Inflammatory macrophage treated with lipopolysaccharide for 4 hours (primary cell): ENCODE results near the gene TNFSF10.
"Not testable (repeated sequence)": the region's sequence is repeated elsewhere in the genome, so short reads cannot be mapped to it uniquely, and the experiment has no call there.

Experiments
- DNase-seq: peaks from one replicate; pipeline ENCODE4 v3.0.0-alpha.2; 2020

Gene TNFSF10

DNA sequence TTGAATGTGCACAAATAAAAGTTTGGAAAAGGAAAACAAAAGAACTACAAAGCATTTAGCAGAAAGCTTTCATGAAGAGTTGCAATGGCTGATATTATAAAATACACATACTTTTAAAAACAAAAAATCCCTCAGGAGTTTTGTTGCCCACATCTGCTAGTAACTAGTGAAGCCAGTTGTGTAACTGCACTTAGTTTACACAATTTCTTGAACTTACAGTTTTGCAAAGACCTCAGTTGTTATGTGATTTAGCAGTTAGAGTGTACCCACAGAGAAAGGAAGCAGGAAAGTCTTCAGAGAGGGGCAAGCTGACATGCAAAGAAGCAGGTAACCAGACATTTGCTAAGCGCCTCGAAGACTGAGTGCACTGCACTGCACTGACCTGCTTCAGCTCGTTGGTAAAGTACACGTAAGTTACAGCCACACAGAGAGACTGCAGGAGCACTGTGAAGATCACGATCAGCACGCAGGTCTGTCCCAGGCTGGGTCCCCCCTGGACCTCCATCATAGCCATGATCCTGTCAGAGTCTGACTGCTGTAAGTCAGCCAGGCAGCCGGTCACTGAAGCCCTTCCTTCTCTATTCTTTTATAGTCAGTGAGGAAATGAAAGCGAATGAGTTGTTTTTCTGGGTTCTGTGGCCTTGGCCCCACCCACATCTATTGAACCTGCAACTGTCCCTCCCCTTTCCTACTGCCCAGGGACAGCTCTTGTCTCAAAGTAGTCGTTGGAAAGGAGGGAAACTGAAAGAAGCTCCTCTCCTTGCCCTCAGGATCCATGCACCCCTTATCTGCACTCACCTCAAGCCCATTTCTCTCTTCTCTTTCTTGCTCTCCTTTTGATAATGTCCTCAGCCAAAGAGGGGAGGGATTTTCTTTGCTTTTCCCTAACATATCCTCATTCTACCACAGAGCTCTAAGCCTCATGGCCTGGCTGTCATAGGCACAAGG, at the start of gene TNFSF10:
Gene TNFSF10, minus strand, starts transcription at position 560 of the 948 bp plus-strand sequence. Its CDS starts 46 bp downstream, at position 514.
- DNase-seq = peak; percentile 95

DNA sequence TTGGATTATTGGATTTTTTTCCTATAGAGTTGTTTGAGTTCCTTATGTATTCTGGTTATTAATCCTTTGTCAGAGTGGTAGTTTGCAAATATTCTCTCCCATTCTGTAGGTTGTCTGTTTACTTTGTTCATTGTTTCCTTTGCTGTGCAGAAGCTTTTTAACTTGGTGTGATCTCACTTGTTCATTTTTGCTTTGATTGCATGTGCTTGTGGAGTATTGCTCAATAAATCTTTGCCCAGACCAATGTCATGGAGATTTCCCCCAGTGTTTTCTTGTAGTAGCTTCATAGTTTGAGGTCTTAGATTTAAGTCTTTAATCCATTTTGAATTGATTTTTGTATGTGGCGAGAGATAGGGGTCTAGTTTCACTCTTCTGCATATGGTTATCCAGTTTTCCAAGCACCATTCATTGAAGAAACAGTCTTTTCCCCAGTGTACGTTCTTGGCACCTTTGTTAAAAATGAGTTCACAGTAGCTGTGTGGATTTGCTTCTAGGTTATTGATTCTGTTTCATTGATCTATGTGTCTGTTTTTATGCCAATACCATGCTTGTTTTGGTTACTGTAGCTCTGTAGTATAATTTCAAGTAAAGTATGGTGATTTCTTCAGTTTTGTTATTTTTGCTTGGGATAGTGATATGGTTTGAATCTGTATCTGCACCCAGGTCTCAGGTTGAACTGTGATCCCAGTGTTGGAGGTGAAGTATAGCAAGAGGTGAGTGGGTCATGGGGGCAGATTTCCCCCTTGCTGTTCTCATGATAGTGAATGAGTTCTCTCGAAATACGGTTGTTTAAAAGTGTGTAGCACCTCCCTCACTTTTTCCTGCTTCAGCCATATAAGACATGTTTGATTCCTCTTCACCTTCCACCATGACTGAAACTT, 46.1 kb upstream of the TNFSF10 start:
- DNase-seq = peak; percentile 67

DNA sequence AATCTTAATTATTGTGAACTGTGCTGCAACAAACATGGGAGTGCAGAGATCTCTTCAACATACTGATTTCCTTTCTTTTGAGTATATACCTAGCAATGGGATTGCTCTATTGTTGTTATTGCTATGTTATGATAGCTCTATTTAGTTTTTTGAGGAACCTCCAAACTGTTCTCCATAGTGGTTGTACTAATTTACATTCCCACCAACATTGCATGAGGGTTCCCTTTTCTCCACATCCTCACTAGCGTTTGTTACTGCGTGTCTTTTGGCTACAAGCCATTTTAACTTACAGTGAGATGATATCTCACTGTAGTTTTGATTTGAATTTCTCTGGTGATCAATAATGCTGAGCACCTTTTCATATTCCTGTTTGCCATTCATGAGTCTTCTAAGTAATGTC, 45.5 kb upstream of the TNFSF10 start:
- peak; percentile 77 for DNase-seq

DNA sequence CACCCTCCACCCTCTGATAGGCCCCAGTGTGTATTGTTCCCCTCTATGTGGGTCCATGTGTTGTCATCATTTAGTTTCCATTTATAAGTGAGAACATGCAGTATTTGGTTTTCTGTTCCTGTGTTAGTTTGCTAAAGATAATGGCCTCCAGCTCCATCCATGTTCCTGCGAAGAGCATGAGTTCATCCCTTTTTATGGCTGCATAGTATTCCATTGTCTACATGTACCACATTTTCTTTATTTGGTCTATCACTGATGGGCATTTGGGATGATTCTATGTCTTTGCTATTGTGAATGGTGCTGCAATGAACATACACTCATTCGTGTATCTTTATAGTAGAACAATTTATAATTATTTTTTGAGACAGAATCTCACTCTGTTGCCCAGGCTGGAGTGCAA, 43.6 kb upstream of the TNFSF10 start:
- DNase-seq = not testable (repeated sequence)

DNA sequence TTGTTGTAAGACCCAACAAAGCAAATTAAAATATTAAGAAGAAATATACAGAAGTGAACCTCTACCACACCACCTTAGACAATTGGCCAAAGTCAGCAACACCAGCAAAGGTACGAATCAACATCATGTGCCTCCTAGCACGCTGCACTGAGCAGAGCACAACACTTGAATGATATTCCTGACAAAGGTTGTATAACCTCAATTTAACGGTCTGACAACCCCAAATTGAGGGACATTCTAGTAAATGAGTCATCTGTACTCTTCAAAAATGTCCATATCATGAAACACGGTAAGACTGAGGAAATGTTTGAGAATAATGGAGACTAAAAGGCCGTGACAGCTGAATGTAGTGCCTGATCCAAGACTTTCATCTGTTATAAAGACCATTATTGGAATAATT, 41.3 kb upstream of the TNFSF10 start:
- DNase-seq = no peak

DNA sequence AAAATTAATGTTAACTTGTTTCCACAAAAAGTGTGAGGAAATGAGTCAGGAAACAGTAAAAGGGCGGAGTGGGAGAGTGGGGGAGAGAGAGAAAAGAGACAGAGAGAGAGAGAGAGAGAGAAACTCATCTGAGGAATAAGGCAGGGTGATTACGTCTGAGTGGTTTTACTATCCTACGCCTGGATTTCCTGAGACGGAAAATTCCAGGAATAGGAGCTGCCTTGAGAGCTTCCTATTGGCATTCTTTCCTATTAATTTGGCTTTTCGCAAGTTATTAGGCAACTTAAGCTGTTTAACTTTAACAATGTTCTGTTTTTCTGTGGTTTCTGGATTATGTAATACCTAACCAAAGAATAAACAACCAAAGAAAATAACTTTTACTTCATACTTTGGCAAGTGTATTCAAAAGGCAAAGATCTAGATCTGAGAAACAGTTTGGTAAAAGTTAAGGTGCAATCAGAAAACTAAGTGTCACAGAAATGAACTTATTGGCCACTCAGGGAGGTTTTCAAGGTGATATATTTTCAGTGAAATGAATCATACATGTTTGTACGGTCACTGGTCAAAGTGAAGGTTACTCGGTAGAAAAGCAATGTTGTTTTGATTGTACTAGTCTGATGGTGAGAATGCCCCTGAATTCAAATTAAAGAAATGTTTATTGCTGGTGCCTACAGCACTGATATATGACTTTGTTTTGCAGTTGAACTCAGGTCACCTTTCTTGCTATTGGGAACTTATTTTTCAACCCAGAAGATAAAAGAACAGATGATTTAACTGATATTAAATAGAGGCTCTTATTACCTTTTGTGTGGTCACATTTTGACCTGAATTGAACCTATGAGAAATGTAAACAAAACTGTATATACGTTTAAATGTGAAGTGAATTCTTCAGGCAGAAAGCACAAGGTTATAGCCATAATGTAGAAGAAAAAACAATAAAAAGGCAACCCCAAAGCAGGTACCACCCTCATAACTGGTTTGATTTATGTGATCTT, 39.9 kb upstream of the TNFSF10 start:
- peak; percentile 85 for DNase-seq

DNA sequence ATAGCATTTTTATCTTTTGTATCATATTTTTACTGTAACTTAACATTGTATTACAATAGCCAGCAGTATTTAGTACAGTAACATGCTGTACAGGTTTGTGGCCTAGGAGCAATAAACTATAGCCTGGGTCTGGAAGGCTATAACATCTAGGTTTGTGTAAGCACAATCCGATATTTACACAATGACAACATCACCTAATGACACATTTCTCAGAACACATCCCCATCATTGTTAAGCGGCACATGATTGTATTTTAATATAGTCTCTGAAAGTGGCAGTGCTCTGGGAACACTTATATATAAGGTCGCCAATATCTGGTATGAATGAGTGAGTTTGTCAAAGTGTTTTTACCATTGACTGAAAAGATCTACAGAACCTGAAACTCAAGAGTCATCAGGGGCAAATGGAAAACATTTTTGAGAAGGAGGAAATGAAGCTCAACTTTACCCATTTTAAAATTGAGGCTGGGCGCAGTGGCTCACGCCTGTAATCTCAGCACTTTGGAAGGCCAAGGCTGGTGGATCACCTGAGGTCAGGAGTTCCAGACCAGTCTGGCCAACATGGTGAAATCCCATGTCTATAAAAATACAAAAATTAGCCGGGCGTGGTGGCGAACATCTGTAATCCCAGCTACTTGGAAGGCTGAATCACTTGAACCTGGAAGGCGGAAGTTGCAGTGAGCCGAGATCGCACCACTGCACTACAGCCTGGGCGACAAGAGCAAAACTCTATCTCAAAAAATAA, 38.8 kb upstream of the TNFSF10 start:
- peak; percentile 62 for DNase-seq

DNA sequence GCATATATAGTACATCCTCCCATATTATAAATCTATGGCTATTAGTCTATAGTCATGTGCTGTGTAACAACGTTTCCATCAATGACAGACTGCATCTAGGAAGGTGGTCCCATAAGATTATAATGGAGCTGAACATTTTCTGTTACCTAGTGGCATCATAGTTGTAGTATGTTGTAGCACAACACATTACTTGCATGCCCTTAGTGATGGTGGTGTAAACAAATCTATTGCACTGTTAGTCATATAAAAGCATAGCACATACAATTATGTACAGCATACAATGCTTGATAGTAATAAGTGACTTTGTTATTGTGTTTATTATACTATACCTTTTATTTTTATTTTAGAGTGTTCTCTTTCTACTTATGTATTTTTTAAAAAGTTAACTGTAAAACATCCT, 37.4 kb upstream of the TNFSF10 start:
- DNase-seq = no peak

DNA sequence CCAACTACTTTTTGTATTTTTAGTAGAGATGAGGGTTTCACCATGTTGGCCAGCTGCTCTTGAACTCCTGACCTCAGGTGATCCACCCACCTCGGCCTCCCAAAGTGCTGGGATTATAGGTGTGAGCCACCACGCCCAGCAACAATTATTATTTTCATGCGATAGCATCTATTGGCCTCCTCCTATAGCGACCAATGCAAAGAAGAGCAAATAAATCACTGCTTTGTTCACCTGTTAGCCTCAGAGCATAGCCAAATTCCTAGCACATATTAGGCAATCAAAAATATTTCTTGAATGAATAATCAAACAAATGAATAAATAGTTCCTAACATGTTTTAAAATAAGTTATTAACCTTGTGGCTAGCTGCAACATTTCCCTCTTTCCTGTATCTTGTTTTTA, 36.8 kb upstream of the TNFSF10 start:
- DNase-seq = no peak

DNA sequence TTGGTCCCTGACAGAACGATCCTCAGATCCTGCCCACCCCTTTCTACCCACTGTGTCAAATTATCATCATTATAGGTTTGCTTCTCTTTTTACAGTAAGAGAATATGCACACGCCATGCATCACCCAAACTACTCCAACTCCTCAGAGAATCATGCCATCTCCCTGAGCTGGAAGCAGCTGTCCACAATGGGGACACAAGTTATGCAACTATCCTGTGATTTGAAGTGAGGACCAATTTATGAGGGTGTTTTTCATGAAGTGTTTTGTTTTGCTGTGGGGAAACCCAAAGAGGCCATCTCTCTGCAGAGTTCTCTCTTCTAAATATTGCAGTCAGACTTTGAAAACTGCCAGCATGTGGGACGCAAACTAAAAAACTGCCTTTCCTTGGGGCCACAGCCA, 35.8 kb upstream of the TNFSF10 start:
- DNase-seq = peak; percentile 79

DNA sequence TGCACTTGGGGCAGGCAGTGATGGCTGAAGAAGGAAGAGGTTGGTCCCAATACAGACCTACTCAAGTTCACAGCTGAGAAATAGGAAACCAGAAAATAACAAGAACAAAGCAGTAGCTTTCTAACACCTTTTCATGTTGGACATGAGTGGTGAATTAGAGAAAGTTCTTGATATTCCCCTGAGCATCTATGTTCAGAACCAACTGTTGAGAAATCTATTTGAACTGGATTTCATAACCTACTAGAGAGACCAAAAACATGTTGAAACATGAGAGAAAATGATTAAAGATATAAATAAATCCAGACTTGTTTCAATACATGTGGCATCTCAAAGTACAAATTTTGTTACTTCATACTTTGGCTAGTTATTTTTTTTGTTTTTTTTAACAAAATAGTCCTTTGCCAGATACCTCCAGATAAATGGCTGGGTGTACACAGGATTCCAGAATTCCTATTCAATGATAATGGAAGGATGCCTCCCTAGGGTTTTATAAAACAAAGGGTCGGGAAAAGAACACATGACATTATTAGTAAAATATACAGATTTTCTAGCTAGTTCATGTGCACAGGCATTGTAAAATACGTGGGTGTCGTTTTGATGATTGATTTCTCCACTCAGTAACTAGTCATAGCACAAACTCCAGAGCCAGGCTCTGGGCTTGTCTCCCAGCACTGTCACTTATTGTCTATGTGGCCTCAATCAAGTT, 34.4 kb upstream of the TNFSF10 start:
- DNase-seq = peak; percentile 54

DNA sequence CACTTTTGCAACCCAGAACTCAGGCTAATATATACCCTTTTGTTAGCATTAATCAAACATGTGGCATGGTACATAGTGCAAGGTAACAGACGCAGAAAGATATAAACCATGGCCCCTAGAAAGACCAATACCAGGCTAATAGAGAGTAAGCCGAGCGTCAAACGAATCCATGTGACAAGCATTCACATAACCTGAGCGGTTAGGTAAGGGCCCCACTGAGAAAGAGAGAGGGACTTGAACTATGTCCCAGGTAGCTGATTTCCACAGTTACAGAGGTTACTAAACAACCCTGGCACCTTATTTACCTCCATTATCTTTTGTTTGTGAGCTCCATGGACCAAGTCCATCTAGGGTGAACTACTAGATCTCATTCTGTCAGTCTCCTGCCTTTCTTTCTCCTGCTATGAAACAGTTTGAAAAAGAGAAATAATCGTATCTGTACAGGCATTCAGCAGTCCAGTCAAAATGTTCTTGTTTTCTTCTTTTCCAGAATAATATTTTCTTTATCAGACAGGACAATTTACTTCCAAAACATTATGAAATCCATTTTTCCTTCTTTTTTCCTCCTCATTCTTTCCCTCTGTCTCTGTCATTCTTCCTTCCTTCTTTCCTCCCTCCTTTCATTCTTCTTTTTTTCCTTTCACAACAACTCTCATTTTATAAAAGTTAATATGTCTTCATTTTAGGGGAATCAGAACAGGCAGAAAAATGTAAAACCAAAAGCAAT, 30.5 kb upstream of the TNFSF10 start:
- DNase-seq = no peak

DNA sequence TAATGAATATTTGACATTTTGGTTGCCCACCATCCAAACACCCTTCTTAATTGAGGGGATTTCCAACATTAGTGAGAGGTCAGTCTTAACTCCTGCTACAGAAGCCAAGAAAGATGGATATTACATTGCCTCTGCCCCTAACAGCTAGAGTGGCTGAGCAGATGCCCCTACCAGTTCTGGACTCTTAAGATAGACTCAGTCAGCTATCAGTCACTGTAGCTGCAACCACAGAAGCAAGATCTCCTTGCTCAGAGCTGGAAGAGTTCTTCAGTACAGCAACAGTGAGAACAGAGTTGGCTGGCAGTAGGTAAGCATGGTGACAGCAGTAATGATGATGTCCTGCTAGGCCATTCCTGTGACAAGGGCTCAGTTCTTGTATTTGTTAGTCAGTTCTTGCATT, 29.4 kb upstream of the TNFSF10 start:
- no peak for DNase-seq

DNA sequence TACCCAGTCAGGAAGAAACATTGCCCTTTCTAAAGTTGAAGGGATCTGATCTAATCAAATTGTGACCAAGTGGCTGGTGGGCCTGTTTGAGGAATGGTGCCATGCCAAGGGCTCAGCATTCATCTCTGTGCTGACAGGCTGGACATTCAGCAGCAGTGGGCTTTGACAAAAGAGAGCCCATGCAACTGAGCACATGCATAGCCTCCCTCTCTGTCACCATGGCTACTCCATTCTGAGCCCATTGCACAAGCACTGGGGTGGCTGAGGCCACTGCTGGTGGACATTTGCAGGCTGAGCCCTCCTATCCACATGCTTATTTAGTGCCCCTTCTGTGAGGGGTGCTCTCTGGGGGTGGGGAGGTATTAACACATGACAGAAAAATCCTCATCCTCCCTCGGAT, 28.6 kb upstream of the TNFSF10 start:
- DNase-seq = no peak

DNA sequence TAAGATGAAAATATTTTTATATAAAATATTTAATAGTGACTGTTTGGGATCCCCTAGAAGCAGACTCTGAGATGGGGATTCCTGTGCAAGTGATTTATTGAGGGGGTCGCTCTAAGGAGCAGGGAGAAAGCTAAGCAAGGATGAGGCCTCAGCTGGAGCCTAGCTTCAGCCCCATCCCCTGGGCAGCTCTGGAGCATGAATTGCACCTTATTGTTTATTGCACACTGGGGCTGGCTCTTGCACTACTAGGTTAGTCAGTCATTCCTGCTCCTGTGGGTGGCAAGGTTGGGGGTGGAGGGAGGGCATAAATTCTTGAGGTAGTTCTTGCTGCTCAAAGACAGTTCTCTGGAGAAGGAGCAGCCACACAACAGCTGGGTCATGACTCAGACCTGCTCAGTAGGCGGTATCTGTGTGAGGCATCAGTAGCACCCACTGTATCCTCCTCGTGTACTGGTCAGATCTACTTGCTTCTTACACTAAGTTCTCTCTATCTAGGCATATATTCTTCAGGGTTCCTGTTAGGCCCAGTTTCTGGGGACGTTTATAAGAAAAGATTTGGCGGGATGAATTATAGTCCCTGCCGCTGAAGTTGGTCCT, 27.2 kb upstream of the TNFSF10 start:
- DNase-seq = peak; percentile 94

DNA sequence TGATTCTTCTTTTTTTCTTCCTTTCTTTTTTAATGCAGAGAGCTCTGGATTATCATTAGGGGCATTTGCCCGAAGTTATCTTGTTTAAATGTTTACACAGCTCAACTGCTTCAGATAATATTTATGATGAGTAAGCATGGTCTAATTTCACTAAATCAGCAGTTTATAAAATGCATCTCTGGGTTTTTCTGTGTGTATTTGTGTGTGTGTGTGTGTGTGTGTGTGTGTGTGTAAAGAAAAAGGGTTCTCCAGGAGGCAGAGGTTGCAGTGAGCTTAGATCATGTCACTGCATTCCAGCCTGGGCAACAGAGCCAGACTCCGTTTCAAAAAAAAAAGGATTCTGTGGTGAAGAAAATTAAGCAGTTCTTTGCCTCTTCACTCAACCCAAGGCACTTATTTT, 25.9 kb upstream of the TNFSF10 start:
- no peak for DNase-seq

DNA sequence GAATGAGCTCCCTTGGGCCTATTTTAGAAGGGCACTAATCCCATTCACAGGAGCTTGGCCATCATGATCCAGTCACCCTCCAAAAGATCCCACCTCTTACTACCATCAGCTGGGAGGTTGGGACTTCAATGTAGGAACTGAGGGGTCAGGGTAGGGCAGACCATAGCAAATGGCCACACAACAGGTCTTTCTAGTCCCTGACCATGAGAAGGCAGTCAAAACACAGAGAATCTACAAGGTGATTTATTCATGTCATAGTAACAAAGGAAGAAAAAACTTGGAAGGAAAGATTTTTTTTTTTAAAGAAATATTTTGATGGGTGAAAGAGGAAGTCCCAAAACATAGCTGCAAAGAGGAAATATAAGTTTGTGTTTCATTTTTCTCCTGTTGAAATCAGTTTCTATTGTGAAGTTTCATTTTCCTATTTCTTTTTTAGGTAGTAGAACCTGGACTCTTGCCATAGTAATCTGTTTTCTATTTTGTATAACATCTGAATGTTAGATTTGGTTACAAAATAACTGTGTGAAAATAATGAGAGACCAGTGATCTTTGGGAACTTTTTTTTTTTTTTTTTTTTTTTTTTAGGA, 23.5 kb upstream of the TNFSF10 start:
- peak; percentile 87 for DNase-seq

DNA sequence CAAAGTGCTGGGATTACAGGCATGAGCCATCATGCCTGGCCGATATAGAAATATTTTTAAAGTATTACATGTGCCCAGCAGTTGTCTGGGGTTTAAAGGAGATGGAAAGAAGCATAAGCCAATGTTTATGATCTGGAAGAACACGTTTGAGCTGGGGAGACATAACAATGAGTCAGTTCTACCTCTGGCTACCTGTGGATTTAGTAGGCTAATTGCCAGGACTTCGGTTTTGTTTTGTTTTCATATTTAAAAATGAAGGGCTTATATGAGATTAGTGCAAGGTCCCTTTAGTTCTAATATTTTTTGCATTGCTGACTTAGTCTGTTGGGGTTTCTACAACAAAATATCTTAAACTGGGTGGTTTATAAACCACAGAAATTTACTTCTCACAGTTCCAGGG, 22.9 kb upstream of the TNFSF10 start:
- no peak for DNase-seq

DNA sequence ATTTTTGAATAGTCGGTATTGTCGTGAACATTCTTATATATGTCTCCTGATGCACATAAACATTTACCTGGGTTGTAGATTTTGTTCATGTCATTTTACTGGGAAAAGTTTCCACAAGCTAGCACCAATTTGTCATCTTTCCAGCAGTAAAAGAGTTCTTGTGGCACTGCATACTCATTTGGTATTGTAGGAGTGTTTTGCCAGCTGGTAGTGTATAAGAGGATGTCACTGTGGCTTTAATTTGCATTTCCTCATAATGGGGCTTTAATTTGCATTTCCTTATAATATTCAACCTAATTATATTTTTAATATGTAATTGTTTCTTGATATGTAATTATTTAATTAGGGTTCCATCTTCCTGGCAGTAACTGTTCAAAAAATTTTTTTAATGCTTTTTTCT, 21.2 kb upstream of the TNFSF10 start:
- no peak for DNase-seq

DNA sequence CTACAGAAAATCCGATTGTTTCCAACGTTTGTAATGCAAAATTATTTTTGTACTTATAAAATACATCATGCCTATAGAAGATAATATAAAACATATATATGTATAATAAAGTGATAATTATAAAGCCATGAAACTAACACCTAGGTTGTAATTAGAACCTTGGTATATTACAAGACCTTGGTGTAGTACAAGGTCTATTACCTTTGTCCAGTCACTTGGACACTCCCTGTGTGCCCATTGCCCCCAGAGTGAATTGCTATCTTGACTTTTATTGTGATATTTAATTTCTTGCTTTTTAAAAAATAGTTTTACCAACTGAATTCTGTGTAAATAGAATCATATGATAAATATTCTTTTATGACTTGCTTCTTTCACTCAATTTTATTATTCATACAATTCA, 20.7 kb upstream of the TNFSF10 start:
- no peak for DNase-seq
